NT2/D1 (cell line): Measurements from ENCODE around the gene PLXNA4.

Experiments used
- DNase-seq: peaks from one replicate; pipeline ENCODE4 v3.0.0-alpha.2; 2011; ENCODE audit warnings: low read depth, low spot score
- H3K27me3 ChIP-seq: 2 replicates; pipeline ENCODE4 v1.6.0; 2011; ENCODE audit warnings: mild to moderate bottlenecking; ENCODE audit not compliant: insufficient read length, insufficient read depth
- H3K36me3 ChIP-seq: 2 replicates; pipeline ENCODE4 v1.6.1; 2011; ENCODE audit warnings: mild to moderate bottlenecking, low read length, mixed read lengths; ENCODE audit not compliant: insufficient read depth, insufficient read length
- H3K4me1 ChIP-seq: 2 replicates; pipeline ENCODE4 v1.5.1; 2011; ENCODE audit not compliant: insufficient read depth, insufficient read length
- H3K4me3 ChIP-seq: 2 replicates; pipeline ENCODE4 v1.5.1; 2011; ENCODE audit warnings: low read depth; ENCODE audit not compliant: insufficient read length
- H3K9ac ChIP-seq: 2 replicates; pipeline ENCODE4 v1.6.0; 2011; ENCODE audit warnings: low read depth; ENCODE audit not compliant: insufficient read length
- H3K9me3 ChIP-seq: 2 replicates; pipeline ENCODE4 v1.5.1; 2011; ENCODE audit warnings: mild to moderate bottlenecking, low read length; ENCODE audit not compliant: insufficient read depth
- SUZ12 ChIP-seq: IDR thresholded peaks from 2 replicates; pipeline ENCODE4 v1.6.1; 2011; ENCODE audit not compliant: insufficient read length, insufficient read depth; ENCODE audit errors: extremely low read depth
- YY1 ChIP-seq: IDR thresholded peaks from 2 replicates; pipeline ENCODE4 v1.6.1; 2011; ENCODE audit not compliant: insufficient read length, insufficient read depth
- ZNF274 ChIP-seq: IDR thresholded peaks from 2 replicates; pipeline ENCODE4 v1.6.1; 2011; ENCODE audit warnings: mild to moderate bottlenecking, low read depth, low read length

PLXNA4 gene

DNA sequence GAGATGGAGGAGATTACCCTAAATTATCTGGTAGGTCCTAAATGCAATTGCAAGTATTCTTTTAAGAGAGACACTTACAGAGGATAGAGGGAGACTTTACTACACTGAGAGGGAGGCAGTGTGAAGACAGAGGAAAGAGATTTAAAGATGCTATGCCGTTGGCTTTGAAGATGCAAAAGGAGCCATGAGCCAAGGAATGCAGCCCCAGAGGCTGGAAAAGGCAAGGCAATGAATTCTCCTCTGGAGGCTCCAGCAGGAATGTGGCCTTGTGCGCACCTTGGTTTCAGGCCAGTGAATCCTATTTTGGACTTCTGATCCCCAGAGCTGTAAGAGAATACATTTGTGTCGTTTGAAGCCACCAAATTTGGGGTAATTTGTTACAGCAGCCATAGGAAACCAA, 118.6 kb downstream of the PLXNA4 start:
- DNase-seq, result no peak
- no peak overlapping the region for H3K4me3 ChIP-seq
- H3K27me3 ChIP-seq, result no peaks in the 10 kb centered on the region
- TF ChIP-seq SUZ12 (no peak), ZNF274 (no peak), YY1 (no peak)
- H3K36me3 ChIP-seq, result no peaks in the 10 kb centered on the region
- H3K9me3 ChIP-seq, result no peaks in the 10 kb centered on the region
- no peaks in the 10 kb centered on the region for H3K4me1 ChIP-seq
- H3K9ac ChIP-seq, result no peak overlapping the region

DNA sequence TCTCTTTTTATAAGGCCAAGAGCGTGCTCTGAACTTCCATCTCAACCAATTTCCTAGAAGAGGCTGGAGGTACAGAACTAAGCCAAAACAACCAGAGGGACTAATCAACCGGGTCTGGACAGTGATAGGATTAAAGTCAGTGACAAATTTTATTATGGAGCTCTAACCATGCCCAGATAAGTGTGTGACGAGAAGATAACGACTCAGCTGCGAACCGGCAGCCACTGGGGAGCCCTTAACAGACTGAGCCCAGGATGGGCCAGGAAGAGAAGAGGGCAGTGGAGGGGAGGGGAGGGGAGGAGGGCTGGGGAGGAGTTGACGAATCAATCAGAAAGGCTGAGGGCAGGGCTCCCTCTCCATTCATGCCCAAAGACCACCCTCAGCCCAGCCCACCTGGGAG, 119.9 kb downstream of the PLXNA4 start:
- no peak for TF ChIP-seq SUZ12
- no peak for TF ChIP-seq YY1
- TF ChIP-seq ZNF274, result no peak
- Histone ChIP-seq H3K4me1 (no peaks in the 10 kb centered on the region), H3K27me3 (no peaks in the 10 kb centered on the region), H3K9ac (no peak overlapping the region), H3K36me3 (no peaks in the 10 kb centered on the region), H3K9me3 (no peaks in the 10 kb centered on the region), H3K4me3 (no peak overlapping the region)
- no peak for DNase-seq

DNA sequence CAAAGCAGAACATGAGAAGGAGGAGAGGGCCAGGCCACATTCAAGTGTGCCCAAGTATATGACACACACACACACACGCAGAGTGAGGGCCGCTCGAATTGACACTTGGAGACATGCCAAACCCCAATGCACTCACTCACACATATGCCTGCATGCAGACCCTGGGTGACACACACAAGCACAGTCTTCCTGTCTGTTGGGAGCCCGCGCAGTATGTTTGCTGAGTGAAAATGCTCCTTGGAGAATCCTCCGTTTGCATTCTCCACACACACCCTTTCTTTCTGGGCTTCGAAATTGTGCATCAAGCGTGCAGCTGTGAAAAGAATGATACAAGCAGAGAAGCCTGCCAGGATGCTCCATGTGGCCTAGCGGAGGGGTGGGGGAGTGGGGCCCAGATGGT, 120.9 kb downstream of the PLXNA4 start:
- Histone ChIP-seq H3K4me3 (no peak overlapping the region), H3K4me1 (no peaks in the 10 kb centered on the region), H3K27me3 (no peaks in the 10 kb centered on the region), H3K36me3 (no peaks in the 10 kb centered on the region), H3K9ac (no peak overlapping the region), H3K9me3 (no peaks in the 10 kb centered on the region)
- no peak for TF ChIP-seq YY1
- no peak for TF ChIP-seq SUZ12
- TF ChIP-seq ZNF274, result no peak
- no peak for DNase-seq

DNA sequence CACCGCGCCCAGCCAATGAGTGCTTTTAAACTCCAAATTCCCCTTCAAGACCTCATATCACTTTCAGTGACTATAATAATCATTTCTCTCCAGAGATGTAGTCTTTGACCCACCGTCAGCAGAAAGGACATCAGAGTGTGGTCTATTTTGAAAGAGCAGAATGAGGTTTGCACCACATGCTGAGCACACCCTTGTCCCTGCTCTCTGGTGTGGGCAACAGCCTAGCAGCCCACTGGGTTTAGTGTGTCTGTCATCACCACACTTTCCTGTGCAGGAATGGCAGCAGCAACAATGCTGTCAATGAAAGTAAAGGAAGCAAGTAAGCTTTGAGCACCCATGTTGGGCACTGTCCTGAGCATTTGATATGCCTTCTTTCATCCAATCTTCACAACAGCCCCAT, 122.4 kb downstream of the PLXNA4 start:
- H3K4me3 ChIP-seq, result no peak overlapping the region

DNA sequence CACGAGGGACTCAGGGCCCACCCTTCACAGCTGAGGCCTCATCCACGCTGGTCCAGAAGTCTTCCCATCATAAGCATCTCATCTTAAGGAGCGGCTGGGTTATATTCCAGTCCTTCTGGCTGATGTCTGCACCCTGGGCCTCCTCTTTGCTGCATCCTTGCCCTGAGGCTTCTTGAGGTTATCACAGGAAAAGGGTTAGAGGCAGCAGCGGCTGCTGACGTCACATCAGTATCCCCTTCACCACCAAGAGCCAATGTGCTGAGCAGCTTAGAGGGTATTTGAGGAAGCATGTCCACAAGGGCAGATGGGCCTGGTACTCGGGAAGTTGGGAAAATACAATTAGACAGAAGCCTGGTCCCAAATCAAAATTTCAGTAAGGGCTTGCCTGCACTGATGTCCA, 125.1 kb downstream of the PLXNA4 start:
- H3K9me3 ChIP-seq, result no peaks in the 10 kb centered on the region
- no peaks in the 10 kb centered on the region for H3K36me3 ChIP-seq
- no peaks in the 10 kb centered on the region for H3K4me1 ChIP-seq
- no peaks in the 10 kb centered on the region for H3K27me3 ChIP-seq
- no peak overlapping the region for H3K9ac ChIP-seq
- DNase-seq, result no peak
- no peak for TF ChIP-seq SUZ12
- TF ChIP-seq YY1, result no peak
- no peak for TF ChIP-seq ZNF274
- H3K4me3 ChIP-seq, result no peak overlapping the region

More for the DNA sequence above, 122.4 kb downstream of the PLXNA4 start:
- Histone ChIP-seq H3K9me3 (no peaks in the 10 kb centered on the region), H3K27me3 (no peaks in the 10 kb centered on the region), H3K4me1 (no peaks in the 10 kb centered on the region), H3K9ac (no peak overlapping the region), H3K36me3 (no peaks in the 10 kb centered on the region)
- no peak for TF ChIP-seq ZNF274
- no peak for TF ChIP-seq SUZ12
- no peak for TF ChIP-seq YY1
- no peak for DNase-seq

DNA sequence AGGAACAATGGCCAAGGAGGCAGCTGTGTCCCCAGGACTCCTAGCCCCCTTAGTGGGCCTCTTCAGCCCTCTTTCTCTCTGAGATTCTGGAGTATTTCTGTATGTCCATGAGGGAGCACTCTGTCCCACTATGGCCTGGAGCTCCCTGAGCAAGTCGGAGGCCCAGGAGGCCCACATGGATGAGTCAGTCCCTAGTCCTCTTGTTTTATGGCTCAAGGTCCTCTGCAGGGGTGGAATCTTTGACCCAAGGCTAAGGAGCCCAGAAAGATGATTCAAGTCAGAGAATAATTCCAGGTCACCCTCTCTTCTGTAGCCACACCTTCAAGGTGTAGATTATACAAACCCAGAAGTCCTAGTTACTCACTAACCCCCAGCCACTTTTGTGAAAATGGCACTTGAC, 125.6 kb downstream of the PLXNA4 start:
- Histone ChIP-seq H3K4me3 (no peak overlapping the region), H3K9ac (no peak overlapping the region), H3K9me3 (no peaks in the 10 kb centered on the region), H3K4me1 (no peaks in the 10 kb centered on the region), H3K27me3 (no peaks in the 10 kb centered on the region), H3K36me3 (no peaks in the 10 kb centered on the region)
- TF ChIP-seq SUZ12 (no peak), YY1 (no peak), ZNF274 (no peak)
- no peak for DNase-seq

DNA sequence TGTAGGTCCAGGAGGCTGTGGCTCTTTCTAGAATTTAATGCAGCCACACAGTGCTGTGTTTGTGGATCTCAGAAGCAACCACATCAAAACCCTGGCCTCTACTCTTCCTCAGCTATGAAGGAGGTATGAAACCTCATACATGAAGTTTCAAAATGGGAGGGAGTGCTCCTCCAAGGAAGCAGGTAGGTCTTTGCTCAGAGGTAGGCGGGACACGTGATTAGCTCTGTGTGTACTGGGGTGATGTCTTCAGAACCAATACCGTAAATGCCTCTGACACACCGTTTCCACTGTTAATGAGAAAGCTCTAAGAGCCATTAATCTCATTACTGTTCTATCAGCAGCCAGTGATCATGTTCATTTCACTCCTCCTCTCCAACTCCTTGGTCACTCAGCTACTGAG, 126.1 kb downstream of the PLXNA4 start:
- Histone ChIP-seq H3K36me3 (no peaks in the 10 kb centered on the region), H3K4me1 (no peaks in the 10 kb centered on the region), H3K9me3 (no peaks in the 10 kb centered on the region), H3K27me3 (no peaks in the 10 kb centered on the region), H3K4me3 (no peak overlapping the region), H3K9ac (no peak overlapping the region)
- DNase-seq, result no peak
- TF ChIP-seq YY1 (no peak), ZNF274 (no peak), SUZ12 (no peak)
